GM12878 (cell line): ENCODE measurements around the gene ARPC5L. TPM values are rescaled to one million over a fixed set of nuclear protein-coding genes. Genes with fewer than 3 reads are reported as not detected.

Experiments used
- ATAC-seq: fragments of 200-7000 bp; cut with Tn5 transposase; 3 replicates; pipeline ENCODE4 v1.9.1; 2020; ENCODE audit warnings: mild to moderate bottlenecking, moderate library complexity
- BruUV-seq: library from RNA; stranded (reverse); fragments of 400-500 nt; replicated peaks from 2 replicates; lab custom pipeline; 2021; lab: Mats Ljungman, UMichigan
- CTCF ChIA-PET: fragments of 300-600 bp; sonication (Branson Sonifier 250); formaldehyde crosslinking; extraction: SDS; loops from one replicate; lab custom pipeline; 2021; ENCODE audit warnings: inconsistent platforms; lab: Yijun Ruan, JAX
- POLR2A ChIA-PET: fragments of 350-600 bp; formaldehyde crosslinking; extraction: SDS; loops from one replicate; lab custom pipeline; 2021; ENCODE audit warnings: inconsistent platforms; lab: Charles Lee
- RAD21 ChIA-PET: fragments of 300-600 bp; sonication (Branson Sonifier 250); formaldehyde crosslinking; loops from one replicate; lab custom pipeline; 2023; ENCODE audit warnings: antibody characterized with exemption; ENCODE audit not compliant: unreplicated experiment; lab: Charles Lee
- SMC1A ChIA-PET: fragments of 300-600 bp; sonication (Branson Sonifier 250); formaldehyde crosslinking; loops from one replicate; lab custom pipeline; 2023; ENCODE audit not compliant: unreplicated experiment, uncharacterized antibody; lab: Charles Lee
- DNase-seq: peaks from one replicate; pipeline ENCODE4 v3.0.0-alpha.2; 2011; ENCODE audit warnings: low read depth, low spot score
- FAIRE-seq: peaks from 3 replicates; lab custom pipeline; 2011; peaks lifted over from hg19 to GRCh38; lab: Jason Lieb, UNC
- H2AFZ ChIP-seq: 2 replicates; pipeline ENCODE4 v1.6.0; 2011; ENCODE audit warnings: low read depth, low read length, control low read depth; ENCODE audit not compliant: control insufficient read depth
- H3K27ac ChIP-seq: 2 replicates; pipeline ENCODE4 v1.5.1; 2011; ENCODE audit warnings: control low read depth; ENCODE audit not compliant: control insufficient read depth, insufficient read depth
- H3K27me3 ChIP-seq, 2 experiments: replicated peaks in 1 of 2; 2 replicates each; pipeline versions ENCODE4 v1.6.0 to v1.6.1; 2011; ENCODE audit warnings: low read length in 1 of 2; ENCODE audit not compliant: control insufficient read depth in 2 of 2, insufficient read depth in 2 of 2
- H3K36me3 ChIP-seq, 2 experiments: 2 replicates each; pipeline ENCODE4 v1.5.1; 2011; ENCODE audit warnings: low read length in 1 of 2; ENCODE audit not compliant: control insufficient read depth in 2 of 2, insufficient read depth in 2 of 2
- H3K4me1 ChIP-seq: 2 replicates; pipeline ENCODE4 v1.6.1; 2011; ENCODE audit warnings: mild to moderate bottlenecking, low read length, moderate library complexity, mixed read lengths; ENCODE audit not compliant: control insufficient read depth, insufficient read depth
- H3K4me2 ChIP-seq: 2 replicates; pipeline ENCODE4 v1.6.0; 2011; ENCODE audit warnings: control low read depth; ENCODE audit not compliant: control insufficient read depth, insufficient read depth
- H3K4me3 ChIP-seq: fragments of 200-600 bp; sonication (generic); 2 replicates; pipeline ENCODE4 v1.5.1; 2016
- H3K79me2 ChIP-seq: 2 replicates; pipeline ENCODE4 v1.6.0; 2011; ENCODE audit warnings: low read length; ENCODE audit not compliant: control insufficient read depth, insufficient read depth
- H3K9ac ChIP-seq: 2 replicates; pipeline ENCODE4 v1.8.0; 2011; ENCODE audit warnings: low read length, control low read depth, mixed read lengths; ENCODE audit not compliant: control insufficient read depth, insufficient read depth
- H3K9me3 ChIP-seq: replicated peaks from 3 replicates; pipeline ENCODE4 v1.5.1; 2011; ENCODE audit warnings: mild to moderate bottlenecking, low read length; ENCODE audit not compliant: control insufficient read depth, insufficient read depth
- H4K20me1 ChIP-seq: 2 replicates; pipeline ENCODE4 v1.6.0; 2011; ENCODE audit not compliant: control insufficient read depth, insufficient read depth
- BCL11A ChIP-seq: IDR thresholded peaks from 2 replicates; pipeline ENCODE4 v1.6.1; 2011; ENCODE audit warnings: low read depth, low read length
- CBX3 ChIP-seq: fragments of 200-600 bp; sonication (generic); IDR thresholded peaks from 2 replicates; pipeline ENCODE4 v1.6.1; 2016; ENCODE audit warnings: low read depth, borderline replicate concordance
- CHD4 ChIP-seq: fragments of 200-600 bp; sonication (generic); IDR thresholded peaks from 2 replicates; pipeline ENCODE4 v1.6.1; 2016; ENCODE audit warnings: mild to moderate bottlenecking
- CREB1 ChIP-seq: IDR thresholded peaks from 2 replicates; pipeline ENCODE4 v1.6.1; 2012; ENCODE audit warnings: low read depth, mild to moderate bottlenecking, inconsistent platforms
- EP300 ChIP-seq, 2 experiments: fragments of 150-350 bp in 1 of 2; IDR thresholded peaks; 2 replicates each; pipeline ENCODE4 v1.6.1; 2011 to 2012; ENCODE audit warnings: low read depth in 2 of 2, low read length in 2 of 2, borderline replicate concordance in 1 of 2, improper control_type of control experiment in 1 of 2, inconsistent platforms in 1 of 2; ENCODE audit not compliant: control insufficient read depth in 1 of 2
- GABPA ChIP-seq: IDR thresholded peaks from 2 replicates; pipeline ENCODE4 v1.6.1; 2014; ENCODE audit warnings: antibody characterized with exemption, low read depth, mild to moderate bottlenecking, inconsistent platforms
- HDGF ChIP-seq: fragments of 450-650 bp; IDR thresholded peaks from 2 replicates; pipeline ENCODE4 v1.6.1; 2016; ENCODE audit warnings: antibody characterized with exemption
- KAT2A ChIP-seq: conservative IDR thresholded peaks from 2 replicates; pipeline ENCODE4 v1.6.1; 2011; ENCODE audit warnings: low read depth, low read length; ENCODE audit not compliant: control insufficient read depth
- KLF5 ChIP-seq: fragments of 450-650 bp; IDR thresholded peaks from 2 replicates; pipeline ENCODE4 v1.6.1; 2014; ENCODE audit warnings: mild to moderate bottlenecking; ENCODE audit not compliant: partially characterized antibody
- NFYA ChIP-seq: IDR thresholded peaks from 2 replicates; pipeline ENCODE4 v1.6.1; 2011; ENCODE audit warnings: low read depth, mild to moderate bottlenecking, low read length, improper control_type of control experiment, borderline replicate concordance
- PML ChIP-seq: IDR thresholded peaks from 2 replicates; pipeline ENCODE4 v1.6.1; 2012; ENCODE audit warnings: low read length, inconsistent platforms
- POLR2AphosphoS2 ChIP-seq: IDR thresholded peaks from 2 replicates; pipeline ENCODE4 v1.6.1; 2011; ENCODE audit warnings: low read depth, mild to moderate bottlenecking, low read length, improper control_type of control experiment, moderate library complexity
- SPI1 ChIP-seq: IDR thresholded peaks from 2 replicates; pipeline ENCODE4 v1.6.1; 2011; ENCODE audit warnings: low read depth, mild to moderate bottlenecking, low read length, moderate library complexity, borderline replicate concordance; ENCODE audit not compliant: insufficient read depth
- TCF3 ChIP-seq: IDR thresholded peaks from 2 replicates; pipeline ENCODE4 v1.6.1; 2012; ENCODE audit warnings: low read depth, mild to moderate bottlenecking, low read length, borderline replicate concordance; ENCODE audit not compliant: insufficient read depth
- WRNIP1 ChIP-seq: IDR thresholded peaks from 2 replicates; pipeline ENCODE4 v1.6.1; 2011; ENCODE audit warnings: low read depth, low read length, improper control_type of control experiment, borderline replicate concordance
- ZNF274 ChIP-seq: IDR thresholded peaks from one replicate; pipeline ENCODE4 v1.8.0; 2011; ENCODE audit not compliant: insufficient read length, insufficient read depth
- WGBS: methylation state at CpG from one replicate; pipeline ENCODE4 v1.1.6; 2016; ENCODE audit warnings: low lambda C conversion rate; ENCODE audit not compliant: insufficient replicate concordance, insufficient coverage; ENCODE audit errors: missing lambda C conversion rate; 5-methylcytosine and 5-hydroxymethylcytosine counted together
- in situ Hi-C: fragments of 300-500 bp; cut with MboI; formaldehyde crosslinking; loops from 9 replicates; pipeline ENCODE4 v1.14.3; 2018; ENCODE audit warnings: mixed read lengths
- intact Hi-C: fragments of 100-400 bp; cut with micrococcal nuclease; formaldehyde crosslinking; loops from one replicate; pipeline ENCODE4 v1.14.2; 2022; ENCODE audit not compliant: unreplicated experiment
- polyA plus RNA-seq, 11 experiments: library from polyadenylated mRNA; depleted of rRNA in 4 of 11; unstranded in 6 of 11; stranded (reverse) in 5 of 11; fragments of >200 nt; fragmentation: Nextera tagmentation in 4 of 11; fragmentation: Illumina TruSeq in 1 of 11; extraction: Ambion mirVana in 4 of 11; extraction: Trizol in 1 of 11; gene quantifications; 1 replicate in 1 of 11; 2 replicates in 10 of 11; pipeline versions ENCODE4 v1.2.1 to v1.2.3, GENCODE V29; 2011 to 2016; ENCODE audit warnings: inconsistent platforms in 2 of 11, missing spikeins in 2 of 11, low read depth in 1 of 11
- total RNA-seq, 4 experiments: library from RNA; depleted of rRNA in 3 of 4; stranded (reverse); fragments of >200 nt in 3 of 4; fragmentation: Illumina TruSeq in 1 of 4; extraction: Trizol in 1 of 4; gene quantifications; 2 replicates each; pipeline versions ENCODE4 v1.2.1 to v1.2.3, GENCODE V29; 2013 to 2021
- TF ChIP-seq, protein P1 (sequence below): IDR thresholded peaks from 2 replicates; pipeline ENCODE4 v1.6.1; 2011; ENCODE audit warnings: low read depth, mild to moderate bottlenecking, low read length, moderate library complexity, borderline replicate concordance; ENCODE audit errors: extremely low read depth
- TF ChIP-seq, protein P2 (sequence below), 3 experiments: IDR thresholded peaks in 2 of 3; conservative IDR thresholded peaks in 1 of 3; 2 replicates each; pipeline ENCODE4 v1.5.1; 2011; ENCODE audit warnings: low read depth in 3 of 3, low read length in 3 of 3, mild to moderate bottlenecking in 3 of 3, control low read depth in 2 of 3, moderate library complexity in 2 of 3, inconsistent platforms in 1 of 3, mixed read lengths in 1 of 3; ENCODE audit not compliant: control insufficient read depth in 2 of 3, insufficient read depth in 1 of 3; ENCODE audit errors: extremely low read depth in 1 of 3
- TF ChIP-seq, protein P3 (sequence below): fragments of 450-650 bp; IDR thresholded peaks from 2 replicates; pipeline ENCODE4 v1.6.1; 2016; ENCODE audit warnings: mild to moderate bottlenecking

The ARPC5L gene
- total and polyA plus RNA-seq, 10 of the 15 experiments (the other 5 are each of a cell fraction or from before 2014, with no cell fraction given), result 42.3 to 207 (median 104) TPM

DNA sequence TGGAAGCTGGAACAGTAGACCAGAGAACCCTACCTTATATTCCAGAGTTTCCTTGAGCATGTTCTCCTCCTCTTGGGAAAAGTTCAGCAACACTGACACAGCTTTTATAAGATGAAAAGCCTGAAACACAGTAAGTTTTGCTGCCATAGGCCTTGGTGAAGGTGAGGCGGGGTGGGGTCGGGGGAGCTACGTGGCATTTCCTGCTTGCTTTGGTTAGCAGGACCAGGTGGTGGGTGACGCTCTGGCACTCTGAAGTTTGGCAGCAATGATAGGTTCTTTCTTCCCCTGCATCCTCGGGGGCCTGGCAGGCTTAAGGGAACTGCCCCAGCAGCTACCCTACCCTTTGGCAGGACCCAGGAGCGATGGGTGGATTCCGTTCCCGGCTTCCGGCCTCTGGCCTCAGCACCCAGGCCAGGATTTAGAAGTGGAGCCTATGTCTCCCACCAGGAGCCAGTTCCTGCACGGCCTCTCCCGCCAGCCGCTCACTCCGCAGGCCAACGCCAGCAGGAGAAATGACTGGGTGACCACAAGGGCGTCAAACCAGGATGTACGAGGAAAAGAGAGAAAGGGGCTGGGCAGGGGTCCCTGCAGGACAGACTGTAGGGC, 19.3 kb downstream of the ARPC5L start:
- FAIRE-seq (no peak), ATAC-seq (no peak), DNase-seq (no peak)
- no peaks in the 10 kb centered on the region for H3K27me3 ChIP-seq
- peaks cover 2% of the 10 kb centered on the region; the same call in 1 of the 2 replicates for H3K79me2 ChIP-seq
- intact Hi-C loops (no loop called here), in situ Hi-C loops (no loop called here)
- H4K20me1 ChIP-seq, result no peaks in the 10 kb centered on the region; the same call in 1 of the 2 replicates
- TF ChIP-seq TCF3, result no peak
- TF ChIP-seq CREB1, result no peak
- no peak for TF ChIP-seq KLF5
- no peak for TF ChIP-seq BCL11A
- TF ChIP-seq NFYA, result no peak
- no peak for TF ChIP-seq CHD4
- no peak for TF ChIP-seq SPI1
- TF ChIP-seq POLR2AphosphoS2, result no peak
- TF ChIP-seq CBX3, result no peak
- TF ChIP-seq HDGF, result no peak
- TF ChIP-seq, protein P1, sequence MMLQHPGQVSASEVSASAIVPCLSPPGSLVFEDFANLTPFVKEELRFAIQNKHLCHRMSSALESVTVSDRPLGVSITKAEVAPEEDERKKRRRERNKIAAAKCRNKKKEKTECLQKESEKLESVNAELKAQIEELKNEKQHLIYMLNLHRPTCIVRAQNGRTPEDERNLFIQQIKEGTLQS, result no peak
- TF ChIP-seq ZNF274, result no peak
- TF ChIP-seq EP300 (IDR thresholded peaks at IDR 0.05; ENCODE audit: borderline replicate concordance in 1 of 2, control insufficient read depth in 1 of 2, low read depth in 2 of 2, low read length in 2 of 2), result no peak
- TF ChIP-seq, protein P2, sequence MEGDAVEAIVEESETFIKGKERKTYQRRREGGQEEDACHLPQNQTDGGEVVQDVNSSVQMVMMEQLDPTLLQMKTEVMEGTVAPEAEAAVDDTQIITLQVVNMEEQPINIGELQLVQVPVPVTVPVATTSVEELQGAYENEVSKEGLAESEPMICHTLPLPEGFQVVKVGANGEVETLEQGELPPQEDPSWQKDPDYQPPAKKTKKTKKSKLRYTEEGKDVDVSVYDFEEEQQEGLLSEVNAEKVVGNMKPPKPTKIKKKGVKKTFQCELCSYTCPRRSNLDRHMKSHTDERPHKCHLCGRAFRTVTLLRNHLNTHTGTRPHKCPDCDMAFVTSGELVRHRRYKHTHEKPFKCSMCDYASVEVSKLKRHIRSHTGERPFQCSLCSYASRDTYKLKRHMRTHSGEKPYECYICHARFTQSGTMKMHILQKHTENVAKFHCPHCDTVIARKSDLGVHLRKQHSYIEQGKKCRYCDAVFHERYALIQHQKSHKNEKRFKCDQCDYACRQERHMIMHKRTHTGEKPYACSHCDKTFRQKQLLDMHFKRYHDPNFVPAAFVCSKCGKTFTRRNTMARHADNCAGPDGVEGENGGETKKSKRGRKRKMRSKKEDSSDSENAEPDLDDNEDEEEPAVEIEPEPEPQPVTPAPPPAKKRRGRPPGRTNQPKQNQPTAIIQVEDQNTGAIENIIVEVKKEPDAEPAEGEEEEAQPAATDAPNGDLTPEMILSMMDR (IDR thresholded peaks at IDR 0.05 in 2 of 3, conservative IDR thresholded peaks at IDR 0.05 in 1 of 3; ENCODE audit: control insufficient read depth in 2 of 3, extremely low read depth in 1 of 3, insufficient read depth in 1 of 3, low read depth in 3 of 3, low read length in 3 of 3), result no peak
- TF ChIP-seq WRNIP1, result no peak
- no peak for TF ChIP-seq GABPA
- no peak for TF ChIP-seq KAT2A
- TF ChIP-seq PML, result no peak
- TF ChIP-seq, protein P3, sequence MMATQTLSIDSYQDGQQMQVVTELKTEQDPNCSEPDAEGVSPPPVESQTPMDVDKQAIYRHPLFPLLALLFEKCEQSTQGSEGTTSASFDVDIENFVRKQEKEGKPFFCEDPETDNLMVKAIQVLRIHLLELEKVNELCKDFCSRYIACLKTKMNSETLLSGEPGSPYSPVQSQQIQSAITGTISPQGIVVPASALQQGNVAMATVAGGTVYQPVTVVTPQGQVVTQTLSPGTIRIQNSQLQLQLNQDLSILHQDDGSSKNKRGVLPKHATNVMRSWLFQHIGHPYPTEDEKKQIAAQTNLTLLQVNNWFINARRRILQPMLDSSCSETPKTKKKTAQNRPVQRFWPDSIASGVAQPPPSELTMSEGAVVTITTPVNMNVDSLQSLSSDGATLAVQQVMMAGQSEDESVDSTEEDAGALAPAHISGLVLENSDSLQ, result no peak
- H3K36me3 ChIP-seq, result peaks cover 24 to 32% of the 10 kb centered on the region in 2 experiments
- POLR2A ChIA-PET, result interaction anchor here (1.2 to 1.3 kb wide), 2 partner anchors 9 to 12 kb away, joined by 3 read pairs; no protein-coding TSS in a partner anchor
- BruUV-seq, result no TSS peak
- CTCF ChIA-PET, result interaction anchor here (1.0 kb wide), 2 partner anchors 9 to 28 kb away, joined by 3 to 8 read pairs; partner anchors contain the start of gene WDR38
- no peak overlapping the region for H3K4me2 ChIP-seq
- no peaks in the 10 kb centered on the region for H3K9me3 ChIP-seq
- H3K4me1 ChIP-seq, result peaks cover 6% of the 10 kb centered on the region
- no peak overlapping the region for H3K4me3 ChIP-seq
- RAD21 ChIA-PET, result no interaction called here
- H3K27ac ChIP-seq, result no peak overlapping the region
- SMC1A ChIA-PET, result no interaction called here
- H2AFZ ChIP-seq, result no peak overlapping the region
- no peak overlapping the region for H3K9ac ChIP-seq
- WGBS, result 94% methylated on average over 15 of the region's 16 CpGs
